ENCODE data around the gene ADGRG2.
A peak's percentile ranks its signal among the peaks of the same experiment; 100 is the strongest.
"Not testable (repeated sequence)": the region's sequence is repeated elsewhere in the genome, so short reads cannot be mapped to it uniquely, and the experiment has no call there.

The ADGRG2 gene

DNA sequence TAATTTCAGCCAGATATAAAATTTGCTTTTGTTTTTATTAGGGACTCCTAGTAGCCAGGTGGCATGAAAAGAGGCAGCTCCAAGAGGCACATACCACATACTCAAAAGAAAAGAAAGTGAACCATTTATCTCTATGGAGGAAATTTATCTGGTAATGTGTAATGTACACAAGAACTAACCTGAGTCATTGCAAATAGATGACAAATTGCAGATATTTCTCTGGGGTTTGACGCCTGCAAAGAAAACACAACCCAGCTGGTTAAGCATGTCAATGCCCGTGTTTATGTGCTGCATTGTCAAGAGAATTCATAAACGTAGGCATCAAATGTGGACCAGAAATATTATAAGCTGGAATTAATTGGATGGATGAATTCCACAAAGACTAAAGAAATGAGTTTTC lies 91.5 kb downstream of the ADGRG2 start:
- FAIRE-seq, result no peak

DNA sequence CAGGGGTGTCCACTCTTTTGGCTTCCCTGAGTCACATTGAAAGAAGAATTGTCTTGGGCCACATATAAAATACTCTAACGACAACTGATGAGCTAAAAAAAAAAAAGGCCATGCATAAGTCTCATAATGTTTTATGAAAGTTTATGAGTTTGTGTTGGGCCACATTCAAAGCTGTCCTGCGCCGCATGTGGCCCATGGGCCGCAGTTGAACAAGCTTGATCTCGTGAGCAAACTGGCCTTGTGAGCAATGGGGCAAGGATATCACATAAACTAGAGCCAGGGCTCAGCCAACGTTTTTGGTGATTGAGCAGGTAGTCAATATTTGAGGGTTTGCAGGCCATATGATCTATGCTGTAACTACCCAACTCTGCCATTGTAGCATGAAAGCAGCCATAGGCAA lies 93.7 kb downstream of the ADGRG2 start:
- no peak for TF ChIP-seq TAF1 (IDR thresholded peaks at IDR 0.05; ENCODE audit: borderline replicate concordance, low read depth, low read length)
- no peak for TF ChIP-seq POLR2AphosphoS5 (IDR thresholded peaks at IDR 0.05; ENCODE audit: low read depth, low read length)
- TF ChIP-seq POLR2A (IDR thresholded peaks at IDR 0.05; ENCODE audit: low read depth, low read length), result no peak
- FAIRE-seq (no peak), DNase-seq (ENCODE audit: insufficient read length) (no peak)

More for the DNA sequence above, 91.5 kb downstream of the ADGRG2 start:
- DNase-seq (ENCODE audit: insufficient read length), result no peak
- TF ChIP-seq TAF1 (IDR thresholded peaks at IDR 0.05; ENCODE audit: borderline replicate concordance, low read depth, low read length) (no peak), POLR2AphosphoS5 (IDR thresholded peaks at IDR 0.05; ENCODE audit: low read depth, low read length) (no peak), POLR2A (IDR thresholded peaks at IDR 0.05; ENCODE audit: low read depth, low read length) (no peak)

GRCh38 chrX:19024366-19024765 lies 97.9 kb downstream of the ADGRG2 start:
- TF ChIP-seq TAF1 (IDR thresholded peaks at IDR 0.05; ENCODE audit: borderline replicate concordance, low read depth, low read length) (no peak), POLR2AphosphoS5 (IDR thresholded peaks at IDR 0.05; ENCODE audit: low read depth, low read length) (no peak), POLR2A (IDR thresholded peaks at IDR 0.05; ENCODE audit: low read depth, low read length) (no peak)
- DNase-seq (ENCODE audit: insufficient read length), result no peak
- no peak for FAIRE-seq

GRCh38 chrX:19019996-19020395 lies 102.3 kb downstream of the ADGRG2 start:
- TF ChIP-seq POLR2A (IDR thresholded peaks at IDR 0.05; ENCODE audit: low read depth, low read length) (no peak), POLR2AphosphoS5 (IDR thresholded peaks at IDR 0.05; ENCODE audit: low read depth, low read length) (no peak), TAF1 (IDR thresholded peaks at IDR 0.05; ENCODE audit: borderline replicate concordance, low read depth, low read length) (no peak)
- FAIRE-seq, result no peak
- no peak for DNase-seq (ENCODE audit: insufficient read length)

GRCh38 chrX:19017271-19017670 lies 105.0 kb downstream of the ADGRG2 start:
- DNase-seq (ENCODE audit: insufficient read length) (peak; percentile 22), FAIRE-seq (no peak)
- TF ChIP-seq POLR2A (IDR thresholded peaks at IDR 0.05; ENCODE audit: low read depth, low read length) (no peak), TAF1 (IDR thresholded peaks at IDR 0.05; ENCODE audit: borderline replicate concordance, low read depth, low read length) (no peak), POLR2AphosphoS5 (IDR thresholded peaks at IDR 0.05; ENCODE audit: low read depth, low read length) (no peak)

DNA sequence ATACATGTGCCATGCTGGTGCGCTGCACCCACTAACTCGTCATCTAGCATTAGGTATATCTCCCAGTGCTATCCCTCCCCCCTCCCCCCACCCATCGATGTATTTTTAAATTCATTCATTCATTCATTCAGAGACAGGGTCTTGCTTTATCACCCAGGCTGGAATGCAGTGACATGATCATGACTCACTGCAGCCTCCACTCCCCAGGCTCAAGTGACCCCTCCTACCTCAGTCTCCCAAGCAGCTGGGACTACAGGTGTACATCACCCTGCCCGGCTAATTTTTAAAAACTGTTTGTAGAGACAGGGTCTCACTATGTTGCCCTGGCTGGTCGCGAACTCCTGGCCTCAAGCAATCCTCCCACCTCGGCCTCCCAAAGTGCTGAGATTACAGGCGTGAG lies 105.7 kb downstream of the ADGRG2 start:
- not testable (repeated sequence) for DNase-seq (ENCODE audit: insufficient read length); FAIRE-seq

- FAIRE-seq (no peak), DNase-seq (ENCODE audit: insufficient read length) (no peak)
- no peak for TF ChIP-seq POLR2A (IDR thresholded peaks at IDR 0.05; ENCODE audit: low read depth, low read length)
- no peak for TF ChIP-seq POLR2AphosphoS5 (IDR thresholded peaks at IDR 0.05; ENCODE audit: low read depth, low read length)
- TF ChIP-seq TAF1 (IDR thresholded peaks at IDR 0.05; ENCODE audit: borderline replicate concordance, low read depth, low read length), result no peak
Measured at GRCh38 chrX:19007868-19008267, 114.4 kb downstream of the ADGRG2 start.

DNA sequence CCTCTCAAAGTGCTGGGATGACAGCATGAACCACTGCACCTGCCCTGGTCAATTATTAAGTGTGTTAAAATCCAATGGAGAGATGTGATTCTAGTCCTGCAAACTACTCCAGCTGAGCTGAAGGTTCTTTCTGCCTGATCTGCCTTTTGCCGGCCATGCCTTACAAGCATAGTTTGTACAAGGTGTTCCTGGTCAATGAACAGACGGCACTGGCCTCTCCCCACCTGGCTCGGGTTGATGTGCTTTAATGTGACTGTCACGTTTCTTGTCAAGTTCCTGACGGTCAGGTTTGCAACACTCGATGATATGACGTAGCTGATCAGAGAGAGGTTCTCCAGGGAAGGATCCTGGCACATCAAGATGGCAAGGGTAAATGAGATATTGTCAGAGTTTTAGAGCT lies 115.3 kb downstream of the ADGRG2 start:
- no peak for TF ChIP-seq POLR2A (IDR thresholded peaks at IDR 0.05; ENCODE audit: low read depth, low read length)
- no peak for TF ChIP-seq TAF1 (IDR thresholded peaks at IDR 0.05; ENCODE audit: borderline replicate concordance, low read depth, low read length)
- no peak for TF ChIP-seq POLR2AphosphoS5 (IDR thresholded peaks at IDR 0.05; ENCODE audit: low read depth, low read length)
- DNase-seq (ENCODE audit: insufficient read length) (no peak), FAIRE-seq (no peak)

DNA sequence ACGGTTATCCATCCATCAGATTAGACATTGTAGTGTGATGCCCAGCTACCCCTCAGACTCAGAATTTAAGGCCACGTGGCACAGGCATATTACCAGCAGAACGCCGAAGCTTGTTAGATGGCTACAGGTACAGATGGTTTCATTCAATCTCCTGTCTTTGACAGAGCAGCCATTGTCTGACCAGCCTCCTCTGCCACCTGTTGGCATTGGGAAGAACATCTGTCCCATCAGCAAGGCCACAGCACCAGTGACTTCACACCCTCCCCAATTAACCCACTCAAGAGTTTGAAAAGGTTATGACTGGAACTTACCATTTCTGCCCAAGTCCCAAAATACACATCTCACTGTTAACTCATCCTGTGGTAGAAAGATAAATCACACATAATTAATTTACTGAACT lies 116.4 kb downstream of the ADGRG2 start:
- FAIRE-seq (no peak), DNase-seq (ENCODE audit: insufficient read length) (no peak)
- TF ChIP-seq TAF1 (IDR thresholded peaks at IDR 0.05; ENCODE audit: borderline replicate concordance, low read depth, low read length) (no peak), POLR2A (IDR thresholded peaks at IDR 0.05; ENCODE audit: low read depth, low read length) (no peak), POLR2AphosphoS5 (IDR thresholded peaks at IDR 0.05; ENCODE audit: low read depth, low read length) (no peak)

- DNase-seq (ENCODE audit: insufficient read length), result no peak
- TF ChIP-seq POLR2A (IDR thresholded peaks at IDR 0.05; ENCODE audit: low read depth, low read length) (no peak), TAF1 (IDR thresholded peaks at IDR 0.05; ENCODE audit: borderline replicate concordance, low read depth, low read length) (no peak), POLR2AphosphoS5 (IDR thresholded peaks at IDR 0.05; ENCODE audit: low read depth, low read length) (no peak)
- FAIRE-seq, result no peak
Measured at GRCh38 chrX:19003756-19004155, 118.5 kb downstream of the ADGRG2 start.

DNA sequence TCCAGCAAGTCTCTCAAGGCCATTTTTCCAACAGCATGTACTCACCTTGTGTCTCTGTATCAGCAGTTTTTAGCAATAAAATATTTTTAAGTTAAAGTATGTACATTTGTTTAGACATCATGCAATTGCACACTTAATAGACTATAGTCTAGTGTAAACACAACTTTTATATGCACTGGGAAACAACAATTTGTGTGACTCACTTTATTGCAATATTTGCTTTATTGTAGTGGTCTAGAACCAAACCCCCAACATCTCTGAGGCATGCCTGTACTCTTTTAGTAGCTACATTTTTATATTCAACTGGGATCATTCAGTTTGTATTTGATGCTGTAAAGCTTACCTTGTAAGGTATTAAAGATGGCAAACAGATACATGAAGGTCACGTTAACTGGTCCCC lies 123.6 kb downstream of the ADGRG2 start:
- TF ChIP-seq POLR2AphosphoS5 (IDR thresholded peaks at IDR 0.05; ENCODE audit: low read depth, low read length) (no peak), POLR2A (IDR thresholded peaks at IDR 0.05; ENCODE audit: low read depth, low read length) (no peak), TAF1 (IDR thresholded peaks at IDR 0.05; ENCODE audit: borderline replicate concordance, low read depth, low read length) (no peak)
- FAIRE-seq, result no peak
- DNase-seq (ENCODE audit: insufficient read length), result no peak

- DNase-seq (ENCODE audit: insufficient read length) (no peak), FAIRE-seq (no peak)
- no peak for TF ChIP-seq POLR2A (IDR thresholded peaks at IDR 0.05; ENCODE audit: low read depth, low read length)
- TF ChIP-seq POLR2AphosphoS5 (IDR thresholded peaks at IDR 0.05; ENCODE audit: low read depth, low read length), result no peak
- no peak for TF ChIP-seq TAF1 (IDR thresholded peaks at IDR 0.05; ENCODE audit: borderline replicate concordance, low read depth, low read length)
Measured at GRCh38 chrX:18997916-18998315, 124.4 kb downstream of the ADGRG2 start.

DNA sequence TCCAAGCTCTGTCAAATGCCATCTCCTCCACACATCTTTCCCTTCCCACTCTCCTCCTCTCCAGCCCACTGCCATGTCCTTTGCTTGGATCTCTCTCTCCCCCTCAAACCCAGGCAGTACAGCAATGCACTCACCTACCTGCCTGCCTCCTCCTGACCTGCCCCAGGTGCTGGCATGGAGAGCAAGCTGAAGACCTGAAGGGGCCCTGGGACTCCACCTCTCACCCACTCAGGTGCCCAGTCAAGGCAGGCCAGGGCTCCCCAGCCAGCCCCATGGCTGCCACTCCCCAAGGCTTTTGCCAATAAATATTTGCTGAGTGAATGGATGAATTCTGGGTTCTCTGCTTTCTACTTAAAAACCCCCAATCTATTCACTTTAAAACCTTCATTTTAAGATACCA lies 125.7 kb downstream of the ADGRG2 start:
- FAIRE-seq, result no peak
- TF ChIP-seq POLR2A (IDR thresholded peaks at IDR 0.05; ENCODE audit: low read depth, low read length) (no peak), POLR2AphosphoS5 (IDR thresholded peaks at IDR 0.05; ENCODE audit: low read depth, low read length) (no peak)
- DNase-seq (ENCODE audit: insufficient read length), result no peak
